ENCODE results near the gene FSTL5.

Gene FSTL5

DNA sequence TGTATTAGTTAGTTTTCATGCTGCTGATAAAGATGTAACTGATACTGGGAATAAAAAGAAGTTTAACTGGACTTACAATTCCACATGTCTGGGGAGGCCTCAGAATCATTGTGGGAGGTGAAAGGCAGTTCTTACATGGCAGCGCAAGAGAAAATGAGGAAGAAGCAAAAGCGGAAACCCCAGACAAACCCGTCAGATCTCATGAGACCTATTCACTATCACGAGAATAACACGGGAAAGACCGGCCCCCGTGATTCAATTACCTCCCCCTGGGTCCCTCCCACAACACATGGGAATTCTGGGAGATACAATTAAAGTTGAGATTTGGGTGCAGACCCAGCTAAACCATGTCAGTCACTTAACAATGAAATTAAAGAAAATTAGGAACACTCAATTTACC is 499.1 kb downstream of the FSTL5 start:
- H3K4me3 Mint-ChIP-seq = no peak overlapping the region
- H3K27ac Mint-ChIP-seq = no peak overlapping the region

DNA sequence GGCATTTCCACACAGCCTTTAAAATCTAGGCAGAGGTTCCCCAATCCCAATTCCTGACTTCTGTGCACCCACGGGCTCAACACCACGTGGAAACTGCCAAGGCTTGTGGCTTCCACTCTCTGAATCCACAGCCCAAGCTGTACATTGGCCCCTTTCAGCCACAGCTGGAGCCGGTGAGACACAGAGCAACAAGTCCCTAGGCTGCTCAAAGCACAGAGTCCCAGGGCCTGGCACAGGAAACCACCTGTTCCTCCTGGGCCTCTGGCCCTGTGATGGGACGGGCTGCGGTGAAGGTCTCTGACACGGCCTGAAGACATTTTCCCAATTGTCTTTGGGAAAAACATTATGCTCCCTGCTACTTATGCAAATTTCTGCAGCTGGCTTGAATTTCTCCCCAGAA is 500.0 kb downstream of the FSTL5 start:
- no peak for ATAC-seq
- no peak overlapping the region for H3K4me3 Mint-ChIP-seq
- no peaks in the 10 kb centered on the region for H3K4me1 Mint-ChIP-seq
- peaks cover 9% of the 10 kb centered on the region for H3K9me3 Mint-ChIP-seq
- no peak overlapping the region for H3K27ac Mint-ChIP-seq
- H3K36me3 Mint-ChIP-seq = no peaks in the 10 kb centered on the region
- DNase-seq (ENCODE audit: low spot score in 2 of 2) = no peak

More for the DNA sequence above, 499.1 kb downstream of the FSTL5 start:
- DNase-seq (ENCODE audit: low spot score in 2 of 2) (no peak), ATAC-seq (no peak)
- H3K4me1 Mint-ChIP-seq = no peaks in the 10 kb centered on the region
- H3K9me3 Mint-ChIP-seq = peaks cover 12% of the 10 kb centered on the region
- no peaks in the 10 kb centered on the region for H3K36me3 Mint-ChIP-seq

DNA sequence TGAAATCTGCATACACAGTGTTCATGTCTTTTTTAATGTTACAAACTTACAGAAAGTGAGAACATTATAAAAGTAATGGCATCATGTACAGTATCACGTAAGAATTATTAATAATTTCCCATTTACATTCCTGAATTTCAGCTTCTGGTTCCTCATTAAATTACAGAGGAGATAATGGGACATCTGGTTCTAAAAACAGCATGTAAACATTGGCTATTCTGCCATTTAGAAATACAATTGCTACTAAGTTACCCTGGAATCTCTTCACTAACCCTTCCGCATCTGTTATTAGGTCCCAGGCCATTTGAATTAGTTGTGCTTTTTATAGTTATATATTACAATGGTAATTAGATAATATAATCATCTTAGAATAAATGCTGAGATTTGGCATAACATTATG is 505.1 kb downstream of the FSTL5 start:
- ATAC-seq = no peak

DNA sequence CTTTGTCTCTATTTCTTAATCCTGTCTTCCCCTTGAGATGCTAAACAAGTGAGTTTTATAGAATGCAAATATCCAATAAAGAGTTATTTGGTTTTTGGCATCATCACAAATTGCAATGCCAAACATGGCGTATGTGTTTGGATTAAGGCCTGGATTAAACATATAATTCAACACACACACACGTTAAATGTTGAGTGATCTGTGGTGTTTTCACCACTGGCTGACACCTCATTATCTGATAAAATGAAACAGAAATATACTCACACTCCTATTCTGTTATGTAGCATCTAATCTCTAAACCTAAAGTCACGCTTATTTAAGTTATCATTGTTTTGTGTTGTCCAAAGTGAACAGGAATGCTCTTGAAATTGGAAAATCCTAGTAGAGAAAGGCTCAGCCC is 506.2 kb downstream of the FSTL5 start:
- ATAC-seq (no peak), DNase-seq (ENCODE audit: low spot score in 2 of 2) (no peak)
- Mint-ChIP-seq H3K4me3 (no peak overlapping the region), H3K27ac (no peak overlapping the region), H3K36me3 (no peaks in the 10 kb centered on the region), H3K9me3 (peaks cover 10% of the 10 kb centered on the region), H3K4me1 (no peaks in the 10 kb centered on the region)

More for the DNA sequence above, 505.1 kb downstream of the FSTL5 start:
- Mint-ChIP-seq H3K4me3 (no peak overlapping the region), H3K27ac (no peak overlapping the region), H3K36me3 (no peaks in the 10 kb centered on the region), H3K4me1 (no peaks in the 10 kb centered on the region), H3K9me3 (peaks cover 8% of the 10 kb centered on the region)
- DNase-seq (ENCODE audit: low spot score in 2 of 2) = no peak

DNA sequence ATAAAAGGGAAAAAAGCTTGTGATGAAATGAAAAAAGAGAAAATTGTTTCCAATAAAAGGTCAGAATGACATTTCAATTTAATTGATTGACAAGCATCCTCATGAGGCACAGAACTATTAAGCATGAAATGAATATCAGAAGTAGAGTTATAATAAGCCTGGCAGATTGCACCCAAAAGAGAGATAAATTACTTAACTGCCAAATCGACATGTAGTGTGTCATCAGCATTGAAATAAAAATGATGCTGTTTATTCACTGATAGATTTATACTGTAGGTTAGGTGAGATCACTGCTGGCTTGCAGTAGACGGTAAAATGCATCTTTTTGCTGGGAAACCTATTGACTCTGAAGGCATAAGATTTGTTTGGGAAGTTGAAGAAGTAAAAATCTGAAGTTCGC is 507.2 kb downstream of the FSTL5 start:
- ATAC-seq = no peak
- Mint-ChIP-seq H3K36me3 (no peaks in the 10 kb centered on the region), H3K27ac (no peak overlapping the region), H3K9me3 (peaks cover 9% of the 10 kb centered on the region), H3K4me3 (no peak overlapping the region), H3K4me1 (no peaks in the 10 kb centered on the region)
- no peak for DNase-seq (ENCODE audit: low spot score in 2 of 2)

DNA sequence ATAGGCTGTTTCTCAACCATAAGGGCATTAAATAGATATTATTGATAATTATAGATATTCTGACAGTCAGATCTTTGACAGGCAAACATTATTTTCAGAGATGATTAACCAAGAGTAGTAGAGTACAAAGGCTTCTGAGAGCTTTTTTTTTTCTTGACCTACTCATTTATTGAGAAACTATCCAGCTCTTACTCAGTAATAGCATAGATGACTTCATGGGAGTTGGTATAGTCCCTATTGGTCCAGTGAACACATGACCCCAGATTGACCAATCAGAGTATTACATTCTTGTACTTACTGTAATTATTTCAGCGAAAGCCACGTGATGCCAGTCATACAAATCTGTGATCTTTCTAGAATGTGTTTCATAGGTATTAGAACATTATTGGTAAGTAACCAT is 508.7 kb downstream of the FSTL5 start:
- H3K4me3 Mint-ChIP-seq = no peak overlapping the region
- no peak overlapping the region for H3K27ac Mint-ChIP-seq
- ATAC-seq (no peak), DNase-seq (ENCODE audit: low spot score in 2 of 2) (no peak)
- H3K4me1 Mint-ChIP-seq = no peaks in the 10 kb centered on the region
- H3K9me3 Mint-ChIP-seq = peaks cover 9% of the 10 kb centered on the region
- no peaks in the 10 kb centered on the region for H3K36me3 Mint-ChIP-seq

DNA sequence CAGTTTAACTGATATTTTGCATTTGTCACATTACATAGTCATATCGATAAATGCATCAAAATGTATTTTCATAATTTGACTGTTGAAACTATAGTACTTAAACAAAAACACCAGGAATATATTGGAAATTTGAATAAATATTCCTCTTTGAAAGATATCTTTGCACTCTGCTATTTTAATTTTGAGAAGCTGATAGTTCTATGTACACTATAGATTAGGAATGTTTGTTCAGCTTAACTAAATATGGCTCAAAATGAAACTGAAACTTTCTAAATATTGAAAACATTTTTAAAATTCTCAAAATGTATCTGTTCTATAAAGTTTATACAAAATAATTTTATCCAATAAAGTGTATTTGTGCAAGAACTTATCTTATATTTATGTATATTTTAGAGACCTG is 510.1 kb downstream of the FSTL5 start:
- ATAC-seq (no peak), DNase-seq (ENCODE audit: low spot score in 2 of 2) (no peak)
- Mint-ChIP-seq H3K4me3 (no peak overlapping the region), H3K27ac (no peak overlapping the region), H3K36me3 (no peaks in the 10 kb centered on the region), H3K9me3 (peaks cover 11% of the 10 kb centered on the region), H3K4me1 (no peaks in the 10 kb centered on the region)

DNA sequence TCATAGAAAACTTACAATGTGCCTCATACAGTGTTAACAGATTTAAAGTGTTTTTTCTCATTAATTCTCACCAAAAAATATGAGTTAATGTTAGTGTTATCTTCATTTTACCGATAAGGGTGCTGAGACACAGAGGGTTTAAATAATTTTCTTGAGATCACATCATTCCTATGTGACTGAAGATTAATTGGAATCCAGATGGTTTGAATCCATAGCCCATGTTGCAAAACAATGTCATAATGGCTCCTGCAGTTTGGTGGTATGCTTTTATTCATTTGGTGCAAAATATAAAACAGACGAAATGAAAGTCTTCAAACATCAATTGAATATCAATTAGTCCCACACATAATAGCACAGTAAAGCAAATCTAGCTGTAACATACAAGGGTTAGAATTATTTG is 512.2 kb downstream of the FSTL5 start:
- Mint-ChIP-seq H3K27ac (no peak overlapping the region), H3K4me1 (no peaks in the 10 kb centered on the region), H3K4me3 (no peak overlapping the region), H3K9me3 (peaks cover 9% of the 10 kb centered on the region), H3K36me3 (no peaks in the 10 kb centered on the region)
- no peak for ATAC-seq
- DNase-seq (ENCODE audit: low spot score in 2 of 2) = no peak

DNA sequence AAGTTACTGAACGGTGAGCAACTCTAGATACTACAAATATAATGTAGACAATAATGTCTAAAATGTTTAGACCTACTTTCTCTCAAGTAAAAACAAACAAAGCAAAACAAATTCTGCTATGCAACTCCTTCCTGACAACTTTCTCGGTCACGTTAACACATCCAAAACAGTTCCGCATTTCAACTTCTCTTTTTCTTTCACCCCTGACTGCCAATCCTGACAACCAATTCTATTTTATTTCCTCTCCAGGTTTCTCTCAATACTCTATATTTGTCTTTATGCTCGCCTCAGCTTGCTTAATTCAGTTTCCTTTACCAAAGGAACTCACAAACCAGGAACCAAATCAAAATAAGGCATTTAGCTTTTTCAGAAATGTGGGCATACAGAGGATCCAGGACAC is 513.0 kb downstream of the FSTL5 start:
- H3K4me1 Mint-ChIP-seq = no peaks in the 10 kb centered on the region
- no peak overlapping the region for H3K27ac Mint-ChIP-seq
- H3K4me3 Mint-ChIP-seq = no peak overlapping the region
- DNase-seq (ENCODE audit: low spot score in 2 of 2) (no peak), ATAC-seq (no peak)
- no peaks in the 10 kb centered on the region for H3K36me3 Mint-ChIP-seq
- peaks cover 7% of the 10 kb centered on the region for H3K9me3 Mint-ChIP-seq

DNA sequence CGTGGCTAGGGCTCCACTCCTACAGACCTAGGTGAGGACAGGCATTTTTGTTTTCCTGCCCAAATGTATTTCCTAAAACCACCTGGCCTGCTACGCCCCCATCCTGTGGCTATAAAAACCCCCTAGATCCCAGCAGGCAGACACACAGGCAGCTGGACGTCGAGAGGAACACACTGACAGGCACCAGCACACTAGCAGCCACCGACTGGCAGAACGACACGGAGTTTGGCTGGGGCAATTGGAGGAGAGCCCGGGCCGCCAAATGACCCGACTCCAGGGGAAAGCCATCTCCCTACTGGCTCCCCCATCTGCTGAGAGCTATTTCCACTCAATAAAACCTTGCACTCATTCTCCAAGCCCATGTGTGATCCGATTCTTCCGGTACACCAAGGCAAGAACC is 516.0 kb downstream of the FSTL5 start:
- no peak overlapping the region for H3K4me3 Mint-ChIP-seq
- no peaks in the 10 kb centered on the region for H3K4me1 Mint-ChIP-seq
- H3K9me3 Mint-ChIP-seq = peaks cover 12% of the 10 kb centered on the region
- ATAC-seq = no peak
- H3K27ac Mint-ChIP-seq = no peak overlapping the region
- no peaks in the 10 kb centered on the region for H3K36me3 Mint-ChIP-seq
- no peak for DNase-seq (ENCODE audit: low spot score in 2 of 2)

DNA sequence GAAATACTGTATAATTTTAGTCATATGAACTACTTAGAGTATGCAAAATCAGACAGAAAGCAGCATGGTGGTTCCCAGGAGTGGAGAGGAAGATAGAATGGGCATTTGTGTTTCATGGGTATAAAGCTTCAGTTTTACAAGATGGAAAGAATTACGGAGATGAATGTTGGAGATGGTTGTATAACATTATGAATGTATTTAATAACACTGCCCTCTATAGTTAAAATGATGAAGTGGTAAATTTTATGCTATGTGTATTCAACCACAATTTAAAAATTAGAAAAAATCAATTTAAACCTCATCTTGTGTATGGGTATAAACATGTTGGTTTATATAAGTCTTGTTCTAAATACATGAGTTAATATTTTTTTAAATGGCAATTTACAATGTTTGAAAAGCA is 521.1 kb downstream of the FSTL5 start:
- ATAC-seq = no peak
- Mint-ChIP-seq H3K9me3 (peaks cover 23% of the 10 kb centered on the region), H3K4me1 (no peaks in the 10 kb centered on the region), H3K4me3 (no peak overlapping the region), H3K36me3 (no peaks in the 10 kb centered on the region), H3K27ac (no peak overlapping the region)
- no peak for DNase-seq (ENCODE audit: low spot score in 2 of 2)

DNA sequence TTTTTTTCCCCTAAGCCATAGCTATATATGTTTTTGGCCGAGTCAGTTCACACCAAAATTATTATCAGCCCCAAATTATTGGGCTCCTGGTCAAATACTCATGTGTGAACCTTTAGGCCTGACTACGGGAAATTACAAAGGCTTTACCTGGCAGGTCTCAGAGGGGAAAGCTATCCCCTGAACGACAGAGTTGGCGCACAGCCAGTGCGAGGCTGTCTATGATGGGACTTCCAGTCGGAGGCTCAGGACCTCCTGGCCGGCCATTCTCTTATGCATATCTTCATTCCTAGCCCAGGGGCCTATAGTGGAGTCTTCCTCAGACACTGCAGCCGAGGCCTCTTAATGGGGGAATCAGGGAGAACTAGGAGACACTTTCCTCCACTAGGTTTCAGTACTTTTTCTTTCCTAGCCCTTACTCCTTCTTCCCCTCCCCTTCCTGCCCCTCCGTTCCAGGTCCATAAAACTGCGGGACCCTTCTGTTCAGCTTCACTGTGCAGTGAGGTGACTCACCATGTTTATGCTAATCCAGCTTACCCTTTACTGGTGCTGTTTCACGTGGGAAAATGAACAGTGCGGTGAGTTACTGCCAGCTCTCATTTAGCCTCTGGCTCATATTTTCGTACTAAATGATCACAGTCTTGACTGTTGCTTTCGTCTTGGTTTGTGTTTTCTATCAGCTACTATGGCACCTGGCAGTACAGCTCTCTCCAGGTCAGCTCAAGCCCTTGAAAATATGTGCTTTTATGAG is 533.9 kb downstream of the FSTL5 start:
- no peak for ATAC-seq
- H3K27ac Mint-ChIP-seq = no peak overlapping the region
- DNase-seq (ENCODE audit: low spot score in 2 of 2) = no peak
- no peaks in the 10 kb centered on the region for H3K4me1 Mint-ChIP-seq
- no peak overlapping the region for H3K4me3 Mint-ChIP-seq
- H3K36me3 Mint-ChIP-seq = no peaks in the 10 kb centered on the region
- peaks cover 11% of the 10 kb centered on the region for H3K9me3 Mint-ChIP-seq

DNA sequence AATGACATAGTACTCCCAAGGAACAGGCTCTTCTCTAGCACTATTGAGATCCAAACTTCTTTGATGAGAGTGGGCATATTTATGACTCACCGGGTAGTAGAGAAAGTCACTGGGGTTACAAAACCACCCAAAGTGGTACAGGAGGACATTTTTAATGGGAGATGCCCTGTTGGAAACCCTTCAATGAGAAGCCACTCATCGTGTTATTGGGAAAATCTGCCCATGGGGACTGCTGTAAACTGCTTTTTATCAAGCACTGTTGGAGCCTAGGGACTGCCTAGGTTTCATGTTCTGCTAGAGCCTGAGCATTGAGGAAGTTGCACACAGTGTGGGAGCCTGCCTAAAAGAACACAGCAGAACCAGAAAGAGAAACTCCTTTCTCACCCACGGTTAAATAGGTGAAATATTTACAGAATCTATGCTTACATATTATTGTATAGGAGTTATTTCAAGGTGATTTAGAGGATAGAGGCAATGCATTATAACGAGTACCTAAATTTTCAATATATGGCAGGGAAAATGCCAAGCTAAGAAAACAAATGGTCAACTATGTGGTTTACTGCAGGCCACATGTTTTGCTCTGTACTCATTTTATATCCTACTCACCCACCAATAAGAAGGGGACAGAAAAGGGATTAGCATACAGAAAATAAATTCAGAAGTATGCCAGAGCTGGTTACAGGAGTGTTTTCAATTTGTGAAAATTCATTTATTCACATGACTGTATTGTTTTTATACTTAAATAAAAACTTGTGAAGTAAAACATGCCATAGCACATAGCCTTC is 559.1 kb downstream of the FSTL5 start:
- DNase-seq (ENCODE audit: low spot score in 2 of 2) (no peak), ATAC-seq (no peak)
- Mint-ChIP-seq H3K9me3 (peaks cover 9% of the 10 kb centered on the region), H3K27ac (no peak overlapping the region), H3K36me3 (no peaks in the 10 kb centered on the region), H3K4me3 (no peak overlapping the region), H3K4me1 (no peaks in the 10 kb centered on the region)

DNA sequence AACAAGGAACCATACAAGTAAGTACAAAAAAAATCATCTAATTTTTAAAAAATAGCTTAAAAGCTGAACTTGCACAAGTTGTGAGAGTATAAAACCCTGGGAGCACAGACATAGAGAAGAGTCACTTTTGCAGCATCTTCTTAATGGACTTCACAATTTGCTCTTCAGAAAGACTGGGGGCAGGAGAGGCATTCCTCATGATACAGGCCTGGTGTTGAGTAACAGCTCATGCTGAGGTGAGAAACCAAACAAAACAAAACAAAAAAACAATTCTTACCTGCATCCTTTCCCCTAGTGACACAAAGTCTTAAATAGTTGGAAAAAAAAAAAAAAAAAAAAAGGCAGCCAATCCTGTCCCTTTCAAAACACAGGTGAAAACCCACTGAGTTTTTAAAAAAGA is 562.8 kb downstream of the FSTL5 start:
- DNase-seq (ENCODE audit: low spot score in 2 of 2) (no peak), ATAC-seq (no peak)
- H3K27ac Mint-ChIP-seq = no peak overlapping the region
- H3K4me1 Mint-ChIP-seq = no peaks in the 10 kb centered on the region
- peaks cover 11% of the 10 kb centered on the region for H3K9me3 Mint-ChIP-seq
- H3K36me3 Mint-ChIP-seq = no peaks in the 10 kb centered on the region
- no peak overlapping the region for H3K4me3 Mint-ChIP-seq

DNA sequence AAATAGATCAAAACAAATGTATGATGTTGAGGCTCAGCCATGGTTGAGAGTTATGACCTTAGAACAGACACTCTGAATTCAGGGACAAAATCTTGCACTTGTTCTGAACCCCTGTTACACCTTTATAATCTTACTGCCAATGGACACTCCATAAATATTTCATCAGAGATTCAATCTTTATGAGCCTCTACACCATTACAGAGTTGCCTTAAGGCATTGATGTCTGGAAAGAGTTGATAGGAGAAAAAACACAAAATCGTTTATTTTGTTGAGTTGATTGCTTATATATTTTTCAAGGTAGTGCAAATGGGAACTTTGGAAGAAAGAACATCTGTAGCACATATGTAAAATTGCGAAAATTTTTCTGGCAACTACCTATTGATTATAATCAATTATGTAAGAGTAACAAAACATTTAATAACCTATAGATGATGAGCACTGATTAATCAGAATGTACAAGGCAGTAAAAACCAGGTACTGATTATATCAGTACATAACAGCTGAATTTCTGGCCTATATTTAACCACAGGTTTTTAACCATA is 568.5 kb downstream of the FSTL5 start:
- H3K27ac Mint-ChIP-seq = no peak overlapping the region
- ATAC-seq = no peak
- no peaks in the 10 kb centered on the region for H3K4me1 Mint-ChIP-seq
- H3K9me3 Mint-ChIP-seq = peaks cover 15% of the 10 kb centered on the region
- no peaks in the 10 kb centered on the region for H3K36me3 Mint-ChIP-seq
- DNase-seq (ENCODE audit: low spot score in 2 of 2) = no peak
- H3K4me3 Mint-ChIP-seq = no peak overlapping the region

DNA sequence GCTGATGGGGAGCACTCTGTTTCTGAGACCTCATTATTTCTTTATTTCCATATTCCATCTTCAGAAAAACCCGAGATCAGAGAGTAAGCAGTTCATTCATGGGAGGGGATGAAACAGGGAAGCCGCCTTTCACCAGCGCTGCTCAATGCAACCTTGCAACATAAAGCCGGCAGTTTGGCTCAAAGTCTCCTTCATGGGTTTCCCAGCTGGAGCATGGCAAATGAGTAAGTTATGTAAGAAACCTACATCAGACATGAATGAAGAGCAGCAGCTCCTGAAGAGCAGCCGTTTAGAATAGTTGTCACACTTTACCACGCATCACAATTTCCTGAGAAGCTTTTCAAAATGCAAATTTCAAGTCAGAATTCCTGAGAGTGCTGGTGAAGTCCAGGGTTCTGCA is 578.8 kb downstream of the FSTL5 start:
- Mint-ChIP-seq H3K4me1 (no peaks in the 10 kb centered on the region), H3K27ac (no peak overlapping the region), H3K36me3 (no peaks in the 10 kb centered on the region), H3K9me3 (peaks cover 20% of the 10 kb centered on the region), H3K4me3 (no peak overlapping the region)
- ATAC-seq (no peak), DNase-seq (ENCODE audit: low spot score in 2 of 2) (no peak)

All from stimulated activated effector memory CD8-positive, alpha-beta T cell treated with anti-CD3 and anti-CD28 coated beads, Interleukin-12 subunit alpha, Interleukin-12 subunit beta, amount 100 ng/mL, for 72 hours (primary cell).